Bone marrow (tissue), 2 donors: Measurements from ENCODE around the gene UBAC1.
A peak's percentile ranks its signal among the peaks of the same experiment; 100 is the strongest.
"Not testable (repeated sequence)": the region's sequence is repeated elsewhere in the genome, so short reads cannot be mapped to it uniquely, and the experiment has no call there.

ENCODE experiments used
- DNase-seq, 2 donors: peaks; one replicate each; lab custom pipeline; 2025; lab: John Stamatoyannopoulos, UW

Gene UBAC1

GRCh38 chr9:135920256-135920930, 40.8 kb downstream of the UBAC1 start:
- DNase-seq, result no peak

GRCh38 chr9:135919318-135919890, 41.8 kb downstream of the UBAC1 start:
- DNase-seq, result no peak

GRCh38 chr9:135916227-135916626, 44.9 kb downstream of the UBAC1 start:
- DNase-seq, result not testable (repeated sequence)

GRCh38 chr9:135914921-135915320, 46.3 kb downstream of the UBAC1 start:
- DNase-seq, result no peak

- DNase-seq, result not testable (repeated sequence)
Measured at GRCh38 chr9:135911233-135911632, 49.9 kb downstream of the UBAC1 start.

GRCh38 chr9:135910757-135911156, 50.4 kb downstream of the UBAC1 start:
- DNase-seq, result no peak

- DNase-seq, result no peak
Measured at GRCh38 chr9:135910216-135910615, 51.0 kb downstream of the UBAC1 start.

- DNase-seq, result no peak
Measured at GRCh38 chr9:135909371-135909770, 51.8 kb downstream of the UBAC1 start.

GRCh38 chr9:135908754-135909204, 52.4 kb downstream of the UBAC1 start:
- DNase-seq, result no peak

- DNase-seq, result no peak
Measured at GRCh38 chr9:135908093-135908753, 53.0 kb downstream of the UBAC1 start.

- peak; percentile 83 to 91 for DNase-seq
Measured at GRCh38 chr9:135907431-135908092, 53.6 kb downstream of the UBAC1 start, which contains the start of gene CAMSAP1. Gene CAMSAP1, minus strand, starts transcription at chr9:135907546. Its CDS starts 387 bp downstream, at chr9:135907159.

GRCh38 chr9:135907006-135907430, 54.2 kb downstream of the UBAC1 start:
- no peak for DNase-seq

GRCh38 chr9:135906291-135907005, 54.7 kb downstream of the UBAC1 start:
- no peak for DNase-seq

GRCh38 chr9:135905380-135906258, 55.6 kb downstream of the UBAC1 start:
- no peak for DNase-seq

- no peak for DNase-seq
Measured at GRCh38 chr9:135903786-135904520, 57.2 kb downstream of the UBAC1 start.

GRCh38 chr9:135903358-135903656, 57.9 kb downstream of the UBAC1 start:
- DNase-seq, result no peak

- DNase-seq, result no peak
Measured at GRCh38 chr9:135902655-135903357, 58.4 kb downstream of the UBAC1 start.

- no peak for DNase-seq
Measured at GRCh38 chr9:135901826-135902225, 59.3 kb downstream of the UBAC1 start.

GRCh38 chr9:135901031-135901758, 60.0 kb downstream of the UBAC1 start:
- DNase-seq, result no peak
